Measurements from ENCODE around the gene RNASEH2B.
A peak's percentile ranks its signal among the peaks of the same experiment; 100 is the strongest.

Gene RNASEH2B

DNA sequence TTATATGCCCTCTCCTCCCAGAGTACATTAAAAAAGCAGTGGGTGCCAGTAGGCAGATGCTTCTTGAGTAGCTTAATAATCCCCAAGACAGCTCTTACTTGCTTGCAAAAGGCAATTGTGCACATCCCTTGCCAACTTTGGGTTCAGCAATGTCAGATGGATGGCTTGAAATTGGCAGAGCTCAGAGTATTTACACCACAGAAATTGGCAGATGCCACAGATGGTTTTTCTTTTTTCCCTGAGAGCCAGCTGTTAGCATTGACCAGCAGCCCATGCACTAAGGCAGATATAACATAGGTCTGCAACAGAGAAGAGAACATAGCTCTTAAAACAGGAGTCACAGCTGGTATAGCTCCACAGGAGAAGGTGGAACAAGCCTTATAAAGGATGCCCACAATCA, 18.4 kb upstream of the RNASEH2B start:
- H3K4me3 ChIP-seq (ENCODE audit: low read depth, low read length): no peak overlapping the region
- TF ChIP-seq, protein P1, sequence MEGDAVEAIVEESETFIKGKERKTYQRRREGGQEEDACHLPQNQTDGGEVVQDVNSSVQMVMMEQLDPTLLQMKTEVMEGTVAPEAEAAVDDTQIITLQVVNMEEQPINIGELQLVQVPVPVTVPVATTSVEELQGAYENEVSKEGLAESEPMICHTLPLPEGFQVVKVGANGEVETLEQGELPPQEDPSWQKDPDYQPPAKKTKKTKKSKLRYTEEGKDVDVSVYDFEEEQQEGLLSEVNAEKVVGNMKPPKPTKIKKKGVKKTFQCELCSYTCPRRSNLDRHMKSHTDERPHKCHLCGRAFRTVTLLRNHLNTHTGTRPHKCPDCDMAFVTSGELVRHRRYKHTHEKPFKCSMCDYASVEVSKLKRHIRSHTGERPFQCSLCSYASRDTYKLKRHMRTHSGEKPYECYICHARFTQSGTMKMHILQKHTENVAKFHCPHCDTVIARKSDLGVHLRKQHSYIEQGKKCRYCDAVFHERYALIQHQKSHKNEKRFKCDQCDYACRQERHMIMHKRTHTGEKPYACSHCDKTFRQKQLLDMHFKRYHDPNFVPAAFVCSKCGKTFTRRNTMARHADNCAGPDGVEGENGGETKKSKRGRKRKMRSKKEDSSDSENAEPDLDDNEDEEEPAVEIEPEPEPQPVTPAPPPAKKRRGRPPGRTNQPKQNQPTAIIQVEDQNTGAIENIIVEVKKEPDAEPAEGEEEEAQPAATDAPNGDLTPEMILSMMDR (IDR thresholded peaks at IDR 0.05; ENCODE audit: insufficient read depth, low read depth, low read length, missing control alignments): no peak
- no peak for DNase-seq (ENCODE audit: low read depth)

DNA sequence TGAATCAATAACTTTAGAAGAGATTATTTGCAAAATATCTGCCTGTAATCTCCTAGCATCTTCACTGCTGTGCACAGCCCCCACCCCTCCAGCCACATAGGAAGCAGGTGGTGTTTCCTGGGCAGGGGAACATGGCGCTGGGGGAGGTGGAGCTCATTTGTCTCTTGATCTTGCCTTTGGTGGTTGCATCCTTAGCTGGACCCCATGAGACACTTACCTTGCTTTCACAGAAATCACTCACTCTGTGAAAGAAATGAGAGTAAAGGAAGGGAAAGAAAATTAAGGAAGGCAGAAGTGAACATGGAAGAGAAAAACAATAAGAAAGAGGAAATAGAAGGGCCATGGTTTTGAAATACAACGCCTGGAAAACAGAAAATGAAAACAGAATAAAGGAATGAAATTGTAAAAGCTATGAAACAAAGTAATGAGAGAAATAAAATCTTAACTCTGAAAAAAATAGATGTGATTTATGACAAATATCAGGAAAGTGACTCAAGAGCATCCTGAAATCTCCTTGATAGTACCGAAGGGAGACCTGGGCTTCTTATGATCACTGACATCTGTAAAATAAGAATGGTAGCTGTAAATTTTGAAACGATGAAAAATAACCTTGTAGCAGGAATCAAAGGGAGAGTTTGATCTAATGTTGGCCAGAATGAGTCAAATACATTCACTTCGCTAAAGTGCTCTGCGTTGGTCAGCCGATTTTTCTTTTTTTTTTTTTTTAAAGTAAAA, 17.2 kb upstream of the RNASEH2B start:
- TF ChIP-seq, protein P1 (IDR thresholded peaks at IDR 0.05; ENCODE audit: insufficient read depth, low read depth, low read length, missing control alignments): no peak
- peak; percentile 73 for DNase-seq (ENCODE audit: low read depth)
- peak overlapping the region; percentile 54 for H3K4me3 ChIP-seq (ENCODE audit: low read depth, low read length)

DNA sequence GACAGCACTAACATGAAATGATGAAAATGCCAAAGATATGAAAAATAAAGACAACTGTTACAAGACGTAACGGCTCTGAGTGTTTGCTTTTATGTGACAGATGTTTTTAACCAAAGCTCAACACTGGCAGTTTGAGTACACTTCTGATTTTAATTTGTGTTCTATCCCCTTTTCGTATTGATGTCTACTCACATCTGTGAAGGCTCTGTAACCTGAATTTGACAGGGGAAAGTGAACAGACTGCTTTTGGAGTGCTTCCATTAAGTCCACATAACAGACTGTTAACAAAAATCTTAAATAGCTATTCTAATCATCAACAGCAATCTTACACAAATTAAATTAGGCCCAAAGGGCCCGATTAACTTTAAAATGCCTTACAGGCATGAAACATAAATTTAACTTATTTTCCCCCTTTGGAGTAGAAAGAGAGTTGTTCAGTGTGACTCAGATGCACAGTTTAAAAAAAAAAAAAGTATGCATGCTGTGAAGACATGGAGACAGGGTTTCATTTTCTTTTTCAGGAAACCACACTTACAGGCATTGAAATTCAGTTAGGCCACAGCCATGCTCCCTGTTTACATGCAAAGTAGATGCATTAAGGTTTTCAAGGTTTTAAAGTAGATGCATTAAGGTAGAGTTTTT, 16.3 kb upstream of the RNASEH2B start:
- DNase-seq (ENCODE audit: low read depth): peak; percentile 89

DNA sequence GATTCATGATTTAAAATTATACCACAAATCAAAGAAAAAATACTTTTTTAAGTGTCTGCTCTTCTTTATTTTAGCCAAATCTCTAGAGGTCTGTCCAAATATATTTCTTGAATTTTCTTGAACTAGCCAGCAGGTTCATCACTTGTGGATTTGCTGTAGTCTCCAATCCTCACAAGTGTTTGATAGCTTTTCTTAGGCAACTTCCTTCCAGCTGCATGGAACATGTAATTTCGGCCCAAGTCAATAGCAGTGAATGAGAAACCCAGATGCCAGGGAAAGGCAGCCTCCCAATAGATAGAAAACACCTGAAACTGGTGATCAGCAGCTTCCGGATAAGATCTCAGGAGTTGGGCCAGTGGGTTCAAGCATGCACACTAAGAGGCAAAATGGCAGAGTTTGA, 15.6 kb upstream of the RNASEH2B start:
- DNase-seq (ENCODE audit: low read depth): no peak
- TF ChIP-seq, protein P1 (IDR thresholded peaks at IDR 0.05; ENCODE audit: insufficient read depth, low read depth, low read length, missing control alignments): no peak
- no peak overlapping the region for H3K4me3 ChIP-seq (ENCODE audit: low read depth, low read length)

More for the DNA sequence above, 16.3 kb upstream of the RNASEH2B start:
- TF ChIP-seq, protein P1 (IDR thresholded peaks at IDR 0.05; ENCODE audit: insufficient read depth, low read depth, low read length, missing control alignments): no peak
- H3K4me3 ChIP-seq (ENCODE audit: low read depth, low read length): peak overlapping the region; percentile 54

DNA sequence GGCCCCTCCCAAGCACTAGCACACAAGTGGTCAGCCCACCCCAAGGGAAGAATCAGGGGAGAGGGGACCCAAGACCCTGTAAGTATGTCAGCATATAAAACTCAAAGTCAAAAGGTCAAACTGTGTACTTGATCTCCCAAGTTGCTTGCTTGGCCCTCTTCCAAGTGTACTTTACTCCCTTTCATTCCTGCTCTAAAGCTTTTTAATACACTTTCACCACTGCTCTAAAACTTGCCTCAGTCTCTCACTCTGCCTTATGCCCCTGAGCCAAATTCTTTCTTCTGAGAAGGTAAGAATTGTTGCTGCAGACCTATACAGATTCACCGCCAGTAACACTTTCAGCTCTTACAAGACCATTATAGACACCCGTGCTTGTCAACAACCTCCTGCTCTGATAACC, 15.1 kb upstream of the RNASEH2B start:
- TF ChIP-seq, protein P1 (IDR thresholded peaks at IDR 0.05; ENCODE audit: insufficient read depth, low read depth, low read length, missing control alignments): no peak
- DNase-seq (ENCODE audit: low read depth): no peak
- no peak overlapping the region for H3K4me3 ChIP-seq (ENCODE audit: low read depth, low read length)

DNA sequence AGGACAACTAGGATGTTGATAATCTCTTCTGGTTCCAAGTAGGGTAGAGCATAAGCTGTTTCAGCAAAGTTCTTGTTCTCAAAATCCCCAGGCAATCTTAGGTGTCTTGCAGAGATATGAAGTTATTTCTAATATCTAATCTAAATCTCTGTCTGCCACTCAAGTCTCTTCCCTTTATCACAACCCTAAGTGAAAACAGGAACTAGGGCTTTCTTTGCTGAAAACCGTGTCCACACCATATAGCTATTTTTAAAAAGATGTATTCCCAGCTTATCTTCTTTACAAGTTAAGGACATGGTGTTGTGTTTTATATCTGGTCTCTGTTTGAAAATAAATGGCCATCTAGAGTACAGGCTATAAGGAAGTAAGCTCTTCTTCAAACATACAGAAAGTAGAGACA, 11.3 kb upstream of the RNASEH2B start:
- TF ChIP-seq, protein P1 (IDR thresholded peaks at IDR 0.05; ENCODE audit: insufficient read depth, low read depth, low read length, missing control alignments): no peak
- H3K4me3 ChIP-seq (ENCODE audit: low read depth, low read length): no peak overlapping the region
- no peak for DNase-seq (ENCODE audit: low read depth)

All from GM12865 (cell line).